Subcutaneous adipose tissue (tissue), 4 donors: ENCODE data around the gene FAM32A. TPM values are rescaled to one million over a fixed set of nuclear protein-coding genes. Genes with fewer than 3 reads are reported as not detected.

Experiments
- total RNA-seq, 4 donors: library from RNA; depleted of rRNA; stranded (reverse); fragments of >200 nt; gene quantifications; one replicate each; pipeline ENCODE4 v1.1.0, GENCODE V29; 2016
- TF ChIP-seq, protein P1 (sequence below): fragments of 450-650 bp; IDR thresholded peaks from one replicate; pipeline ENCODE4 v1.5.1; 2016; ENCODE audit warnings: low read depth, mild to moderate bottlenecking, control low read depth, antibody characterized with exemption, moderate library complexity

FAM32A gene
- total RNA-seq, 4 donors from 2014 or later: 65.7 to 78.6 (median 77.6) TPM

GRCh38 chr19:16156904-16157303 lies 28.3 kb upstream of the FAM32A start:
- TF ChIP-seq, protein P1, sequence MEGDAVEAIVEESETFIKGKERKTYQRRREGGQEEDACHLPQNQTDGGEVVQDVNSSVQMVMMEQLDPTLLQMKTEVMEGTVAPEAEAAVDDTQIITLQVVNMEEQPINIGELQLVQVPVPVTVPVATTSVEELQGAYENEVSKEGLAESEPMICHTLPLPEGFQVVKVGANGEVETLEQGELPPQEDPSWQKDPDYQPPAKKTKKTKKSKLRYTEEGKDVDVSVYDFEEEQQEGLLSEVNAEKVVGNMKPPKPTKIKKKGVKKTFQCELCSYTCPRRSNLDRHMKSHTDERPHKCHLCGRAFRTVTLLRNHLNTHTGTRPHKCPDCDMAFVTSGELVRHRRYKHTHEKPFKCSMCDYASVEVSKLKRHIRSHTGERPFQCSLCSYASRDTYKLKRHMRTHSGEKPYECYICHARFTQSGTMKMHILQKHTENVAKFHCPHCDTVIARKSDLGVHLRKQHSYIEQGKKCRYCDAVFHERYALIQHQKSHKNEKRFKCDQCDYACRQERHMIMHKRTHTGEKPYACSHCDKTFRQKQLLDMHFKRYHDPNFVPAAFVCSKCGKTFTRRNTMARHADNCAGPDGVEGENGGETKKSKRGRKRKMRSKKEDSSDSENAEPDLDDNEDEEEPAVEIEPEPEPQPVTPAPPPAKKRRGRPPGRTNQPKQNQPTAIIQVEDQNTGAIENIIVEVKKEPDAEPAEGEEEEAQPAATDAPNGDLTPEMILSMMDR: no peak

DNA sequence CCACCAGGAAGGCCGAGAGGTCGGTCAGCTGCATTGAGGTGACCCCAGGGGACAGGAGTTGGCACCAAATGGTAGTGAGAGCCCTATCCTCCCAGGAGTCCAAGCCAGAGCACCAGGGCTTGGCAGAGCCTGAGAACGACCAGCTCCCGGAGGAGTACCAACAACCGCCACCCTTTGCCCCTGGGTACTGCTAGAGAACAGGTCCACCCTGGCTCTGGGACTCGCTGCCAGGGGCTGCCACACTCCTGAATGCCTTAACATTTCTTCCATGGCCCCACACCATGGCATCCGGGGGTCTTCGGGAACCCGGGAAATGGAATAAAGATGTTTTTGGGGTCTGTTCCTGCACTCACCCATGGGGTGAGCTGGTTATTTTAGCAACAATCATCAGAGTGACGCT lies 27.6 kb upstream of the FAM32A start:
- TF ChIP-seq, protein P1: no peak

DNA sequence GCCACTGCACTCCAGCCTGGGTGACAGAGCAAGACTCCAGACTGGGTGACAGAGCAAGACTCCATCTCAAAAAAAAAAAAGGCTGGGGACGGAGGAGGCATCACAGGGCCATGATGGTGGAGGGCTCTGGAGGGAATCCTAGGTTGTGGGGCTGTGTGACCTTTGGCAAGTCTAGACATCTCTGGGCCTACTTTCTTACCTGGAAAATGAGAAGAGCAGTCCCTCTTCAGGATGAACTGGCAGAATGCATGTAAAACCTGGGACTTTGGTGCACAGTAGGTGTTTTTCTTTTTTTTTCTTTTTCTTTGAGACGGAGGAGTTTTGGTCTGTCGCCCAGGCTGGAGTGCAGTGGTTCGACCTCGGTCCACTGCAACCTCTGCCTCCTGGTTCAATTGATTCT lies 25.6 kb upstream of the FAM32A start:
- TF ChIP-seq, protein P1: no peak

- TF ChIP-seq, protein P1: no peak
Measured at GRCh38 chr19:16160445-16160942, 24.7 kb upstream of the FAM32A start.

GRCh38 chr19:16160943-16161560 lies 24.2 kb upstream of the FAM32A start:
- TF ChIP-seq, protein P1: no peak

GRCh38 chr19:16161840-16162239 lies 23.4 kb upstream of the FAM32A start:
- TF ChIP-seq, protein P1: no peak

DNA sequence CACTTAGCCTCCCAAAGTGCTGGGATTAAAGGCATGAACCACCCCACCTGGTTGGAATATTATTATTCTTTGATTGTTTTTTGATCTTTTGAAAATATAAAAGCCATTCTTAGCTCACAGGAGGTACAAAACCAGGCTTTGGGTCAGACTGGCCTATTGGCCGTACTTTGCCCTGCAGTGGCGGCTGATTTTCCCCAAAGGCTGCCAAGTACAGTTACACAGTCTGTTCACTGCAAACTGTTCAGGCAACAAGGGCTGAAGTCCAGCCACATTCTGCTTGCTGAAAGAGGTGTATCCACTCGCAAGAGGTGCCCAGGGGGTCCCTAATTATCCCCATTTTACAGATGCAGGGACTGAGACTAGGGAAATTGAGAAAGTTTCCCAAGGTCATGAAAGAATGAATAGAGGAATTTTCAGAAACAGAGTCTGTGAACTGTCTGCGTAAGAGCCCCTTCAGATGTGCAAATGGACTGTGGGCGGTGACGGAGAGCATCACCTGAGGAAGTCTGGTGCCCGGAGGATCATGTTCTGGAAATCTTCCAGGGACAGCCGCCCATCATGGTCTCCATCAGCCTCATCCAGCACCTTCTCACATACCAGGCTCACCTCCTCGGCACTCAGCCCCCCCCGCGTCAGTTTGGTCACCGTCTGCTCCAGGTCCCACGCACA lies 20.9 kb upstream of the FAM32A start:
- TF ChIP-seq, protein P1: no peak
